Adipocyte (in vitro differentiated cells): Measurements from ENCODE around the gene HSD17B11.
"Not testable (repeated sequence)": the region's sequence is repeated elsewhere in the genome, so short reads cannot be mapped to it uniquely, and the experiment has no call there.

Experiments used
- DNase-seq: peaks from one replicate; pipeline ENCODE4 v3.0.0-alpha.2; 2015; ENCODE audit warnings: low read depth
- H3K27me3 ChIP-seq: replicated peaks from 2 replicates; pipeline ENCODE4 v1.7.0; 2013; ENCODE audit warnings: mild to moderate bottlenecking, low read length, moderate library complexity; ENCODE audit not compliant: control insufficient read depth, insufficient read depth
- H3K36me3 ChIP-seq: 2 replicates; pipeline ENCODE4 v1.7.0; 2013; ENCODE audit warnings: low read length, mild to moderate bottlenecking, moderate library complexity; ENCODE audit not compliant: control insufficient read depth, insufficient read depth, severe bottlenecking
- H3K4me1 ChIP-seq: 2 replicates; pipeline ENCODE4 v1.7.0; 2013; ENCODE audit warnings: mild to moderate bottlenecking, low read length, moderate library complexity; ENCODE audit not compliant: control insufficient read depth, insufficient read depth
- H3K4me3 ChIP-seq: 2 replicates; pipeline ENCODE4 v1.7.0; 2013; ENCODE audit warnings: mild to moderate bottlenecking, low read length, moderate library complexity
- H3K9ac ChIP-seq: 2 replicates; pipeline ENCODE4 v1.7.0; 2013; ENCODE audit warnings: mild to moderate bottlenecking, low read length, moderate library complexity
- H3K9me3 ChIP-seq: 2 replicates; pipeline ENCODE4 v1.7.0; 2013; ENCODE audit warnings: mild to moderate bottlenecking, low read length, moderate library complexity; ENCODE audit not compliant: control insufficient read depth

HSD17B11 gene, protein sequence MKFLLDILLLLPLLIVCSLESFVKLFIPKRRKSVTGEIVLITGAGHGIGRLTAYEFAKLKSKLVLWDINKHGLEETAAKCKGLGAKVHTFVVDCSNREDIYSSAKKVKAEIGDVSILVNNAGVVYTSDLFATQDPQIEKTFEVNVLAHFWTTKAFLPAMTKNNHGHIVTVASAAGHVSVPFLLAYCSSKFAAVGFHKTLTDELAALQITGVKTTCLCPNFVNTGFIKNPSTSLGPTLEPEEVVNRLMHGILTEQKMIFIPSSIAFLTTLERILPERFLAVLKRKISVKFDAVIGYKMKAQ

DNA sequence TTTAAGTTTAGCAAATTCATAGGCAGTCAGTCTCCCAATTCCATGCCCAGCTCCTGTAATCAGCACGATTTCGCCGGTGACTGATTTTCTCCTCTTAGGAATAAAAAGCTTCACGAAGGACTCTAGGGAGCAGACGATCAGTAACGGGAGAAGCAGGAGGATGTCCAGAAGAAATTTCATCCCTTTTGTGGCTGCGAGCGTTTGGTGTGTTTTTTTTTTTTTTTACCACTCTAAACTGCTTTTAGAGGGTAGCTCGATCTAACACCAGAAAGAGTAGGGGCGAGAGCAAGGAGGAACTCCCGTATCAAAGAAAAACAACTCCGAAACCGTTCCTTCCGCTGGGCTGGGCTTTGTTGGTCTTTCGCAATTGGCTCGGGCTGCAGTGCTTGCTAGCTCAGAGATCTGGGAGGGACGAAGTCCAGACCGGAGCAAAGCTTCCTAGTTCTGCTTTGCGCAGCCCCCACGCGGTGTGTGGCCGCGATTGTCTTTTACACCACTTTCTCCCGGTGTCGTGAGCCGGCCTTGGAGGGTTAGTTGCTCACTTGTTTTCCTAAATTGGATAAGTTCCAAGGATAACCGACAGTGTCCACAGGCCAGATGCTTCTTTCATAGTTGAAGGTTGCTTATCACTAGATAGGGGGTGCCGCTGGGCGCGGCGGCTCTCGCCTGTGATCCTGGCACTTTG is at the start of gene HSD17B11:
TSS of gene HSD17B11 (minus strand) at position 298 of the 685 bp plus-strand sequence. CDS start at position 180, 118 bp downstream.
- no peaks in the 10 kb centered on the region for H3K36me3 ChIP-seq
- no peaks in the 10 kb centered on the region for H3K27me3 ChIP-seq
- peak; percentile 96 for DNase-seq
- H3K4me3 ChIP-seq: peak within 1 kb of the TSS; percentile 91
- H3K9me3 ChIP-seq: peaks cover 4% of the 10 kb centered on the region
- H3K9ac ChIP-seq: peak within 1 kb of the TSS; percentile 92
- peaks cover 8% of the 10 kb centered on the region for H3K4me1 ChIP-seq

DNA sequence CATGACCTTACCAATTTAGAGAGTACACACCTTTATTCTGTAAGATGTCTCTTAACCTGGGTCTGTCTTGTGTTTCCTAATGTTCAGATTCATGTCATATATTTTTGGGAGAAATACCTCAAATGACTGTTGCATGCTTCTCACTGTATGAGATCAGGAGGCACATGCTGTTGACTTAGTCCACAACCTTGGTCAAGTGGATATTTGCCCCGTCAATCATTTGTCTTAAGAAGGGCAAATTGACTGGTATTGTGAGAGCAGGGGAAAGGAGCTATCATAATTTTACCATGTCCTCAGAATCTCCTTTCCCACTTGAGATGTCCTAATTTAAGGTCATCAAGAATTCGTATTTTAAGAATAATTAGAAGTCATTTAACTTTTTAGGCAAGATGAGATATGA is 42.4 kb upstream of the HSD17B11 start:
- Histone ChIP-seq H3K9me3 (no peaks in the 10 kb centered on the region), H3K27me3 (no peaks in the 10 kb centered on the region), H3K4me3 (no peak overlapping the region), H3K9ac (no peak overlapping the region), H3K4me1 (no peaks in the 10 kb centered on the region), H3K36me3 (peaks cover 19% of the 10 kb centered on the region)
- DNase-seq: no peak

DNA sequence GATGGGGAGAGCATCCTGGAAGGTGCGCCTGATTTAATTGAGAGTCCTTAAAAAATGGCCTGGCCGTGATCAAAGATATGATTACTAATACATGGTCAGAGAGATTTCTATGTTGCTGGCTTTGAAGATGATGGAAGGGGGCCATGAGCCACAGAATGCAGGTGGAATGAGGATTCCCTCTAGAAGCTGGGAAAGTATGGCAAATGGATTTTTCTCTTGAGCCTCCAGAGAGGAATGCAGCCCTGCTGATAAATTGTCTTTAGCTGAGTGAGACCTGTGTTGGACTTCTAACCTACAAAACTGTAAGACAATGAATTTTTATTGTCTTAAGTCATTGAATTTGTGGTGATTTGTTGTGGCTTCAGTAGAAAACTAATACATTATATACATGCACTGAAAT is 39.0 kb upstream of the HSD17B11 start:
- DNase-seq: no peak

DNA sequence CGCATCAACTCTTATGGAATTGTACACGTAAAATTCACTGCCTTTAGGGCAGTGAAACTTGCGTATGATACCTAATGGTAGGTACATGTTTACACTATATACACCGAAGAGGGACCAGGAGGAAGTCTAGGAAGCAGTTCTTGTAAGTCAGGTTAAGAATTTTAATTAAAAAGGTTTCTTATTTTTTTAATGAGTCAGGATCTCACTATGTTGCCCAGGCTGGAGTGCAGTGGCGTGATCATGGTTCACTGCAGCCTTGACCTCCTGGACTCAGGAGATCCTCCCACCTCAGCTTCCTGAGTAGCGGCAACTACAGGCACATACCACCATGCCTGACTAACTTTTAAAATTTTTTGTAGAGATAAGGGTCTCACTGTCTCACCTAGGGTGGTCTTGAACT is 38.0 kb upstream of the HSD17B11 start:
- H3K4me3 ChIP-seq: no peak overlapping the region
- H3K27me3 ChIP-seq: no peaks in the 10 kb centered on the region
- no peaks in the 10 kb centered on the region for H3K36me3 ChIP-seq
- H3K4me1 ChIP-seq: peaks cover under 1% of the 10 kb centered on the region
- H3K9ac ChIP-seq: no peak overlapping the region
- DNase-seq: no peak
- H3K9me3 ChIP-seq: no peaks in the 10 kb centered on the region

More for the DNA sequence above, 39.0 kb upstream of the HSD17B11 start:
- Histone ChIP-seq H3K36me3 (peaks cover 2% of the 10 kb centered on the region), H3K4me3 (no peak overlapping the region), H3K9me3 (no peaks in the 10 kb centered on the region), H3K4me1 (no peaks in the 10 kb centered on the region), H3K27me3 (no peaks in the 10 kb centered on the region), H3K9ac (no peak overlapping the region)

DNA sequence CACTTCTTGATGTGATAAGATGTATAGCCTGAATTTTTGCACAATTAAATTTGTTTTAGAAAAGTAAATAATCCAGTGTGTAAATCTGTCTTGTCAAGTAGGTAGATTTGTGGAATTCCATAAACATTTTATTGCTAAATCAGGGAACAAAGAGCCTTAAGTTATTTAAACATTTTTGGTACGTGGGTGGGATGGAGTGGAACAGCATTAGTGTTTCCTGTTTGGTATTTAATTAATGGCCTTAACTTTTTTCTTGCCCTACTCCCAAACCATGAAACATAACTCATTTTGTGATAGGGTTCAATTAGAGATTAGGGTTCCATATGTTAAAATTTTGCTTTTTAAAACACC is 36.5 kb upstream of the HSD17B11 start:
- H3K4me1 ChIP-seq: peaks cover 10% of the 10 kb centered on the region
- no peak overlapping the region for H3K9ac ChIP-seq
- H3K27me3 ChIP-seq: no peaks in the 10 kb centered on the region
- no peak overlapping the region for H3K4me3 ChIP-seq
- no peaks in the 10 kb centered on the region for H3K36me3 ChIP-seq
- no peaks in the 10 kb centered on the region for H3K9me3 ChIP-seq
- no peak for DNase-seq

DNA sequence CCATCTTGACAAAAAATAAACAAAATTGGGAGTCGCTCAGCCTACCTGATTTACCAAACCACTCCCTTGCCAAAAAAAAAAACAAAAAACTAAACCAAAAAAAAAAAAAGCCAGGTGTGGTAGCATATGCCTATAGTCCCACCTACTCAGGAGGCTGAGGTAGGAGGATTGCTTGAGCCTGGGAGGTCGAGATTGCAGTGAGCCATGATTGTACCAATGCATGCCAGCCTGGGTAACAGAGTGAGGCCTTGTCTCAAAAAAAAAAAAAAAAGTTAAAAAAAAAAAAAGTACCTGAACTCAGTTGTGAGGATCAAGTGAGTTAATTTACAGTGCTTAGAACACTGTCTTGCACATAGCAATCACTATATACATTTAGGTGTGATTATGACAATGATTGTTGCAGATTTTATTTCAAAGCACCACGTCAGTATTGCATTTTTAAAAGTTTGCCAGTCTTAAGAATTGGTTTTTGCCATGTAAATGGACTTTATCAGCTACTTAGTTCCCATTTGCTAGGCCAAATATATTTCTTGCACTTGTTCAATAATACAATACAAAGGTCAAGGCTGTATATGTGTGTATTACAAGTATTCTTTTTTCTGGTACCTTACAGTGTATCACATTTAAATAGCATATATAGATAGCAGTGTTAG is 36.0 kb upstream of the HSD17B11 start:
- Histone ChIP-seq H3K36me3 (no peaks in the 10 kb centered on the region), H3K4me3 (no peak overlapping the region), H3K4me1 (peaks cover 12% of the 10 kb centered on the region), H3K9ac (no peak overlapping the region), H3K9me3 (no peaks in the 10 kb centered on the region), H3K27me3 (no peaks in the 10 kb centered on the region)
- DNase-seq: no peak

DNA sequence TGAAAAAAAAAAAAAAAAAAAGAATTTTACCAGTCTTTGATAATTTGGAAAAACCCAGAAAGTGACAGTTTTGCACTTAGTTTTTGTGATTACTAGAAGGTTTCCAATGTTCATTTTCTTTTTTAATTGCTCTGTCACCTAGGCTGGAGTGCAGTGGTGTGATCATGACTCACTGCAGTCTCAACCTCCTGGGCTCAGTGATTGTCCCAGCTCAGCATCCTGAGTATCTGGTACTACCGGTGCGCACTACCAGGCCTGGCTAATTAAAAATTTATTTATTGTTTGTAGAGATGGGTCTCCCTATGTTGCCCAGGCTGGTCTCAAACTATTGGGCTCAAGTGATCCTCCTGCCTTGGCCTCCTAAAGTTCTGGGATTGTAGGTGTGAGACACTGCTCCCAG is 34.7 kb upstream of the HSD17B11 start:
- Histone ChIP-seq H3K36me3 (no peaks in the 10 kb centered on the region), H3K4me3 (no peak overlapping the region), H3K9ac (no peak overlapping the region), H3K9me3 (no peaks in the 10 kb centered on the region), H3K4me1 (peaks cover 17% of the 10 kb centered on the region), H3K27me3 (no peaks in the 10 kb centered on the region)
- no peak for DNase-seq

DNA sequence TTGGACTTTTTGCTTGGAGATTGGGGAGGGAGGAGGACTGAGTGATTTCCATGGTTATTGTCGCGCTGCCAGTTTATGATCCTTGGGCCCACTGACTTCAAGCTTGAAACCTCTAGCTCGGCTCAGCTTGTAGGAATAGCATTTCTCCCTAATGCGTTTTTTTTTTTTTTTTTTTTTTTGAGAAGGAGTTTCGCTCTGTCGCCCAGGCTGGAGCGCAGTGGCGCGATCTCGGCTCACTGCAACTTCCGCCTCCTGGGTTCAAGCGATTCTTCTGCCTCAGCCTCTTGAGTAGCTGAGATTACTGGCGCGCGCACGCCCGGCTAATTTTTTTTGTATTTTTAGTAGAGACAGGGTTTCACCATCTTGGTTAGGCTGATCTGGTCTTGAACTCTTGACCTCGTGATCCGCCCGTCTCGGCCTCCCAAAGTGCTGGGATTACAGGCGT is 33.1 kb upstream of the HSD17B11 start:
- H3K9ac ChIP-seq: peak overlapping the region; percentile 96
- not testable (repeated sequence) for H3K27me3 ChIP-seq, H3K36me3 ChIP-seq, H3K9me3 ChIP-seq
- H3K4me3 ChIP-seq: peak overlapping the region; percentile 97
- DNase-seq: peak; percentile 9
- H3K4me1 ChIP-seq: peaks cover 17% of the 10 kb centered on the region

DNA sequence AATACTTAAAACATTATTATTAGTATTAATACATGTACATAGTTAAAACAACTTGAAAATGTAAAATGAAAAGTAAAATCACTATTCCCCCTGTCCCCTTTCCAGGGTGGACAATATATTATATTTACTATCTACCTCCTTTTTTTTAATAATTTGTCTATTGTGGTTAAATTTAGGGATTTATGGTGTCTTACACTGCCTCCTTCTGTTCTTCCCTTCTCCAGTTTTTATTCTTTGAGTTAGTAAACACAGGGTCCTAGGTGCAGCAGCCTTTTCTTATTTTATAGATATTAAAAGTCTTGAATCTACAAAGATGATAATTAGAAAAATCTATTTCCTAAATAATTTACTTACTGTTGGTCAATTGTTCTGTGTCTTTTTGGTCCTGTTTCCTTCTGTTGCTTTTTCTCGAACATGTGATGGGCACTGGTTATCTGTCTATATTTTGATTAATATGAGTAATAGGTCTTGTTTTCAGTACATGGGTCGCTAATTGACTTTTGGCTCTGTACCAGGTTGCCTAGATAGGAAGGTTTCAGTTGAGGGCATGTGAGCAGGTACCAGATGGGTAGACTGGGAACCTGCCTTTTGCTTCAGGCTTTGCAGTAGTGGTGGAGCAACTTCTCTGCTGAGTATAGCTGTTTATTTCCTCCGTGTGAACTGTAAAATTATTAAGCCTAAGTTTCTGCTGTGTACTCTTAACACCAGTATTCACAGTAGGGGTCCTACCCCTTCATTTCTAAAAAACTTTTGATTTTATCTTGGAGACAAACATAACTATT is 32.5 kb upstream of the HSD17B11 start:
- H3K36me3 ChIP-seq: no peaks in the 10 kb centered on the region
- H3K27me3 ChIP-seq: no peaks in the 10 kb centered on the region
- H3K4me3 ChIP-seq: peak overlapping the region; percentile 97
- DNase-seq: peak; percentile 21
- H3K4me1 ChIP-seq: peaks cover 17% of the 10 kb centered on the region
- no peaks in the 10 kb centered on the region for H3K9me3 ChIP-seq
- H3K9ac ChIP-seq: peak overlapping the region; percentile 96

DNA sequence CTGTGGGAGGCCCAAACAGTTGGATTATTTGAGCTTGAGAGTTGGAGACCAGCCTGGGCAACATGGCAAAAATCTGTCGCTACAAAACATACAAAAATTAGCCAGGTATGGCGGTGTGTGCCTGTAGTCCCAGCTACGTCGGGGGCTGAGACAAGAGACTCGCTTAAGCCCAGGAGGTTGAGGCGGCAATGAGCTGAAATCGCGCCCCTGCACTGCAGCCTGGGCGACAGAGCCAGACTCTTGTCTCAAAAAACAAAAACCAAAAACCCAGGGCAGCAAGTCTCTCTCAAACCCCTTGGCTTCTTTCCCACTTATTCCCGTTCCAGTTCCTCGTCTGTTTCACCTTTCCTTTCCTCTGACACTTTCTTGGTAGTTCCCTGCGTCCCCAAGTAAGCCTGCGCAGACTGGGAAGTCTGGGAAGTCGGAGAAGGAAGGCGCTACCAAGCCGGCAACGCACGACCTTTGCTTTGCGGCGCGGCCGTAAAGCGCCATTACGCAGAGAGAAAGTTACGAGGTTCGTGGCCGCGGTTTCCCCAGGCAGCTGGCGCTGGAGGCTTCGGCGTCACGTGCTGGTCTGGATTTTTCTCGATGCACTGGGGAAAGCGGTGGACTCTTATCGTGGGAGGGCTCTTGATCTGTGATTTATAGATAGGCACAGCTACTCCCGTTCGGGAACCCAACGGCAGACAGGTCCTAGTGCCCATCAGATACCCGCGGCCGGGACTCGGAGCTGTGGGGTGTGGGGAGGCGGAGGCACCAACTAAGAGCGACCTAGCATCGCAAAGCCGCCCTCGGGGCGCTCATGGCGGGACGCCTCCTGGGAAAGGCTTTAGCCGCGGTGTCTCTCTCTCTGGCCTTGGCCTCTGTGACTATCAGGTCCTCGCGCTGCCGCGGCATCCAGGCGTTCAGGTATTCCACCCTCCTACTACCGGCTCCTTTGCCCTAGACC is 31.4 kb upstream of the HSD17B11 start, which contains the start of gene NUDT9:
TSS of gene NUDT9 (plus strand) at position 470 of the 949 bp plus-strand sequence. CDS start at position 803, 333 bp downstream.
- H3K9ac ChIP-seq: peak within 1 kb of the TSS; percentile 96
- H3K4me3 ChIP-seq: peak within 1 kb of the TSS; percentile 97
- H3K27me3 ChIP-seq: no peaks in the 10 kb centered on the region
- H3K9me3 ChIP-seq: no peaks in the 10 kb centered on the region
- H3K36me3 ChIP-seq: no peaks in the 10 kb centered on the region
- DNase-seq: peak; percentile 96
- peaks cover 17% of the 10 kb centered on the region for H3K4me1 ChIP-seq
